ENCODE data around the gene SLC35D1. TPM values are rescaled to one million over a fixed set of nuclear protein-coding genes. Genes with fewer than 3 reads are reported as not detected.

The SLC35D1 gene
- total and polyA plus RNA-seq, 9 of the 15 experiments (the other 6 are each of a cell fraction or from before 2014, with no cell fraction given) = 2.3 to 10.4 (median 6.4) TPM

- TF ChIP-seq MNT (conservative IDR thresholded peaks at IDR 0.05) (peak in 1 of 2 experiments; percentile 64; a peak in 3 of 4 replicates), BCOR (IDR thresholded peaks at IDR 0.05) (no peak; the same call in 1 of the 2 replicates), TAF15 (IDR thresholded peaks at IDR 0.05; ENCODE audit: low read depth, low read length) (no peak), CXXC5 (CRISPR knock-in tag; IDR thresholded peaks at IDR 0.05) (peak; percentile 44), ZNF695 (CRISPR knock-in tag; IDR thresholded peaks at IDR 0.05) (no peak), ZBTB40 (IDR thresholded peaks at IDR 0.05) (no peak; the same call in 1 of the 2 replicates), ZBTB40 (CRISPR knock-in tag; IDR thresholded peaks at IDR 0.05) (no peak), ZNF174 (CRISPR knock-in tag; IDR thresholded peaks at IDR 0.05) (no peak)
- TF ChIP-seq, protein P1, sequence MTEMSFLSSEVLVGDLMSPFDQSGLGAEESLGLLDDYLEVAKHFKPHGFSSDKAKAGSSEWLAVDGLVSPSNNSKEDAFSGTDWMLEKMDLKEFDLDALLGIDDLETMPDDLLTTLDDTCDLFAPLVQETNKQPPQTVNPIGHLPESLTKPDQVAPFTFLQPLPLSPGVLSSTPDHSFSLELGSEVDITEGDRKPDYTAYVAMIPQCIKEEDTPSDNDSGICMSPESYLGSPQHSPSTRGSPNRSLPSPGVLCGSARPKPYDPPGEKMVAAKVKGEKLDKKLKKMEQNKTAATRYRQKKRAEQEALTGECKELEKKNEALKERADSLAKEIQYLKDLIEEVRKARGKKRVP (CRISPR knock-in tag; IDR thresholded peaks at IDR 0.05) = 0 out of 2 replicates have a peak, but pooled peaks have one; percentile 14
Observed at GRCh38 chr1:67053785-67054772, at the start of gene SLC35D1 (continued).
